Measurements from ENCODE around the gene RSRC1.

RSRC1 gene

DNA sequence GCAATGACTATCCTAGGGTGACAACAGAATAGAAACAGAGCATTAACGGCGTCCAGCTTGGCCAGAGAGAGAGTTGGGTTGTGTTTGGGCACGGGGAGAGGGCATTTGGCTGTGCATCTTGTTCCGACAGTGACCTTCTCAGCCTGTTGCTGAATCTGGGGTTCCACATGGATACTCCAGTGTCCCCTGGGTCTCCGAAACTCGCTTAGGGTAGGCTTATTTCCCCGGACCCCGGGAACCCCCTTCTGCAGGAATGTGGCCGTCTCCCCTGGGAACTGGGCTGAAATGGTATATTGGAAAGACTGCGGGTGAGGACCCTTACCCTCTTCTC, 11.6 kb upstream of the RSRC1 start:
- Histone ChIP-seq H3K36me3 (ENCODE audit: low read length) (no peaks in the 10 kb centered on the region), H3K79me2 (ENCODE audit: insufficient read depth, low read length) (no peaks in the 10 kb centered on the region), H3K9me3 (ENCODE audit: insufficient read depth, low read length) (no peaks in the 10 kb centered on the region), H3K4me2 (ENCODE audit: low read depth, low read length, poor library complexity, severe bottlenecking) (peak overlapping the region; percentile 86), H3K9ac (ENCODE audit: low read length) (peak overlapping the region; percentile 72; the same call in 1 of the 2 replicates), H3K27ac (ENCODE audit: low read depth, low read length) (no peak overlapping the region), H2AFZ (ENCODE audit: low read depth, low read length, severe bottlenecking) (peak overlapping the region; percentile 87), H3K9me2 (replicated peaks; ENCODE audit: insufficient read depth, low read length) (no peaks in the 10 kb centered on the region), H3F3A (ENCODE audit: insufficient read depth) (peaks cover 5% of the 10 kb centered on the region; the same call in 1 of the 2 replicates), H3K27me3 (ENCODE audit: low read length) (no peaks in the 10 kb centered on the region), H3K4me3 (ENCODE audit: insufficient read depth, low read length, poor library complexity, severe bottlenecking) (peak overlapping the region; percentile 71), H4K20me1 (ENCODE audit: low read depth, low read length) (no peaks in the 10 kb centered on the region)
- no peak for TF ChIP-seq EZH2phosphoT487 (conservative IDR thresholded peaks at IDR 0.05; ENCODE audit: low read length)
- TF ChIP-seq, protein P1, sequence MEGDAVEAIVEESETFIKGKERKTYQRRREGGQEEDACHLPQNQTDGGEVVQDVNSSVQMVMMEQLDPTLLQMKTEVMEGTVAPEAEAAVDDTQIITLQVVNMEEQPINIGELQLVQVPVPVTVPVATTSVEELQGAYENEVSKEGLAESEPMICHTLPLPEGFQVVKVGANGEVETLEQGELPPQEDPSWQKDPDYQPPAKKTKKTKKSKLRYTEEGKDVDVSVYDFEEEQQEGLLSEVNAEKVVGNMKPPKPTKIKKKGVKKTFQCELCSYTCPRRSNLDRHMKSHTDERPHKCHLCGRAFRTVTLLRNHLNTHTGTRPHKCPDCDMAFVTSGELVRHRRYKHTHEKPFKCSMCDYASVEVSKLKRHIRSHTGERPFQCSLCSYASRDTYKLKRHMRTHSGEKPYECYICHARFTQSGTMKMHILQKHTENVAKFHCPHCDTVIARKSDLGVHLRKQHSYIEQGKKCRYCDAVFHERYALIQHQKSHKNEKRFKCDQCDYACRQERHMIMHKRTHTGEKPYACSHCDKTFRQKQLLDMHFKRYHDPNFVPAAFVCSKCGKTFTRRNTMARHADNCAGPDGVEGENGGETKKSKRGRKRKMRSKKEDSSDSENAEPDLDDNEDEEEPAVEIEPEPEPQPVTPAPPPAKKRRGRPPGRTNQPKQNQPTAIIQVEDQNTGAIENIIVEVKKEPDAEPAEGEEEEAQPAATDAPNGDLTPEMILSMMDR (IDR thresholded peaks at IDR 0.05; ENCODE audit: insufficient read depth, low read length, poor library complexity, severe bottlenecking): no peak

DNA sequence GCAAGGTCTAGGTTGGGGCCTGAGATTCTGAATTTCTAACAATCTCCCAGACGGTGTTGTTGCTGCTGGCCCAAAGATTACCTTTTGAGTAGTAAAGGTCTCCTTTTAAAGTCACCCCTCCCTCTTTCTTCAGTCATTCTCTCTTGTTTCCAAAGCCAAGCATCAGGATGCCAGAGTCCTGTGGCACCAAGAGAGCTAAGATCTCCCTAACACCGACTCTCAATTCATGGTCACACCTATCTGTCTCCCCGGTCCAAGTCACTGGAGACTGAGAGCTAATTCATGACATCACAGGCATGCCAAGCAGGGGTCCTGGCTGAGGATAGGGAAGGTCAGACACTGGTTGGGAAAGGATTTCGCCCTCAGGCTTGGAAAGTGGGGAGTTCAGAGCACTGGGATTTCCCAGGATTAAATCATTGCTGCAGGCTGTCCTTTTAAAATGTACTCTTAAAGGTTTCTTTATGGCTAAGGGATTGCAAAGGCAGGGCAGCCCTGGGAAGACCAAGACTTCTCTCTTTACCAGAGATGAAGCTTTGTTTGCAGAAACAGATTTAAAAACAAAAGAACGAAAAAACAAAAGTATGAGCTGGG, 11.0 kb upstream of the RSRC1 start:
- Histone ChIP-seq H4K20me1 (ENCODE audit: low read depth, low read length) (no peaks in the 10 kb centered on the region), H3K27me3 (ENCODE audit: low read length) (no peaks in the 10 kb centered on the region)
- TF ChIP-seq, protein P1 (IDR thresholded peaks at IDR 0.05; ENCODE audit: insufficient read depth, low read length, poor library complexity, severe bottlenecking): no peak
- TF ChIP-seq EZH2phosphoT487 (conservative IDR thresholded peaks at IDR 0.05; ENCODE audit: low read length): no peak

DNA sequence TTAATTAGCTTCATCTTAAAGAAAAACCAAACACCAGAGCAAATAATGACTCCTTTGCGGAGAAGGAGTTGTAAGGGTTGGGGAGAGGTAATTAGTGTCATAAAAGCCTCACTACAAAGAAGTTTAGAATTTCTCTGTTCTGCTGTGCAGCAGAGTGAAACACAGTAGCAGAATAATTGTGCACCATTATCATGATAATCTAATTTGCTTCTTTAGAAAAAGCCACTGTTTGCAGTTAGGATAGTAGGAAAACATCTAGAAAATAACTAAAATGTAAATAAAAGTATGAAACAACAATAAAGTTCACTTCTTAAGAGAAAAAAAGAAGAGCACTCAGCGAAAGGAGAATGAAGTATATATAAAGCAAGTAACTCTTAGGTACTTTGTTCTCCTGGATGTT, 9.2 kb upstream of the RSRC1 start:
- Histone ChIP-seq H3K36me3 (ENCODE audit: low read length) (no peaks in the 10 kb centered on the region), H3K9me3 (ENCODE audit: insufficient read depth, low read length) (no peaks in the 10 kb centered on the region), H3K4me2 (ENCODE audit: low read depth, low read length, poor library complexity, severe bottlenecking) (no peak overlapping the region), H3K27me3 (ENCODE audit: low read length) (no peaks in the 10 kb centered on the region), H3K27ac (ENCODE audit: low read depth, low read length) (no peak overlapping the region), H2AFZ (ENCODE audit: low read depth, low read length, severe bottlenecking) (no peak overlapping the region), H4K20me1 (ENCODE audit: low read depth, low read length) (no peaks in the 10 kb centered on the region), H3K9ac (ENCODE audit: low read length) (no peak overlapping the region), H3K9me2 (replicated peaks; ENCODE audit: insufficient read depth, low read length) (no peaks in the 10 kb centered on the region), H3K4me3 (ENCODE audit: insufficient read depth, low read length, poor library complexity, severe bottlenecking) (no peak overlapping the region), H3F3A (ENCODE audit: insufficient read depth) (peaks cover 5% of the 10 kb centered on the region; the same call in 1 of the 2 replicates), H3K79me2 (ENCODE audit: insufficient read depth, low read length) (no peaks in the 10 kb centered on the region)
- no peak for TF ChIP-seq EZH2phosphoT487 (conservative IDR thresholded peaks at IDR 0.05; ENCODE audit: low read length)
- TF ChIP-seq, protein P1 (IDR thresholded peaks at IDR 0.05; ENCODE audit: insufficient read depth, low read length, poor library complexity, severe bottlenecking): no peak

More for the DNA sequence above, 11.0 kb upstream of the RSRC1 start:
- Histone ChIP-seq H3K27ac (ENCODE audit: low read depth, low read length) (no peak overlapping the region), H3K9ac (ENCODE audit: low read length) (no peak overlapping the region), H3K36me3 (ENCODE audit: low read length) (no peaks in the 10 kb centered on the region), H3F3A (ENCODE audit: insufficient read depth) (peaks cover 5% of the 10 kb centered on the region; the same call in 1 of the 2 replicates), H3K4me2 (ENCODE audit: low read depth, low read length, poor library complexity, severe bottlenecking) (no peak overlapping the region), H2AFZ (ENCODE audit: low read depth, low read length, severe bottlenecking) (no peak overlapping the region), H3K79me2 (ENCODE audit: insufficient read depth, low read length) (no peaks in the 10 kb centered on the region), H3K9me3 (ENCODE audit: insufficient read depth, low read length) (no peaks in the 10 kb centered on the region), H3K4me3 (ENCODE audit: insufficient read depth, low read length, poor library complexity, severe bottlenecking) (no peak overlapping the region), H3K9me2 (replicated peaks; ENCODE audit: insufficient read depth, low read length) (no peaks in the 10 kb centered on the region)

Measured in SU-DHL-6 (cell line).